C4-2B (cell line): Measurements from ENCODE around the gene MAML3.

Experiments used
- CTCF ChIP-seq: fragments of 450-650 bp; conservative IDR thresholded peaks from 2 replicates; pipeline ENCODE4 v1.5.1; 2017; ENCODE audit warnings: mild to moderate bottlenecking
- ZFX ChIP-seq: fragments of 450-650 bp; IDR thresholded peaks from 2 replicates; pipeline ENCODE4 v1.6.1; 2017

GRCh38 chr4:139686988-139687387 is 467.0 kb downstream of the MAML3 start:
- no peak for TF ChIP-seq CTCF
- no peak for TF ChIP-seq ZFX
